Pancreas (tissue), 10 donors: ENCODE data around the gene RIMS4. TPM values are rescaled to one million over a fixed set of nuclear protein-coding genes. Genes with fewer than 3 reads are reported as not detected.
A peak's percentile ranks its signal among the peaks of the same experiment; 100 is the strongest.

Source experiments
- ATAC-seq, 4 donors: fragments of 200-7000 bp; cut with Tn5 transposase; one replicate each; pipeline versions ENCODE4 v1.8.0 to v1.9.1; 2020; ENCODE audit warnings: mild to moderate bottlenecking in 4 of 4, moderate library complexity in 4 of 4
- DNase-seq, 6 donors: peaks; one replicate each; pipeline ENCODE4 v3.0.0-alpha.2; 2020
- FAIRE-seq: peaks from 2 replicates; lab custom pipeline; 2012; peaks lifted over from hg19 to GRCh38; lab: Jason Lieb, UNC
- H3K27ac ChIP-seq, 4 donors: fragments of 200-600 bp; sonication (generic); 1 replicate in 3 of 4; 2 replicates in 1 of 4; pipeline versions ENCODE4 v1.5.0 to v1.8.0; 2020
- H3K27me3 ChIP-seq, 4 donors: fragments of 200-600 bp; one replicate each; pipeline ENCODE4 v1.8.0; 2021
- H3K36me3 ChIP-seq, 3 donors: fragments of 200-600 bp; sonication (generic) in 1 of 3; one replicate each; pipeline versions ENCODE4 v1.5.0 to v1.8.0; 2020 to 2021
- H3K4me1 ChIP-seq, 3 donors: fragments of 200-600 bp; one replicate each; pipeline ENCODE4 v1.8.0; 2021
- H3K4me3 ChIP-seq, 4 donors: fragments of 200-600 bp; sonication (generic) in 2 of 4; one replicate each; pipeline versions ENCODE4 v1.5.0 to v1.8.0; 2020 to 2021
- H3K9me3 ChIP-seq, 4 donors: fragments of 200-600 bp; one replicate each; pipeline ENCODE4 v1.8.0; 2021
- CTCF ChIP-seq, 4 donors: fragments of 200-600 bp; sonication (generic) in 3 of 4; IDR thresholded peaks; one replicate each; pipeline versions ENCODE4 v1.5.0 to v1.8.0; 2021; ENCODE audit warnings: antibody characterized with exemption in 4 of 4
- WGBS, 2 donors: extraction: QIAGEN DNeasy Blood & Tissue Kit; methylation state at CpG; one replicate each; pipeline ENCODE4 v1.1.7; 2013; 5-methylcytosine and 5-hydroxymethylcytosine counted together
- intact Hi-C, 3 donors: fragments of 100-400 bp; cut with DNase I; formaldehyde crosslinking; loops; one replicate each; pipeline versions ENCODE4 v1.11.1 to v1.14.2; 2022
- polyA plus RNA-seq, 2 donors: library from polyadenylated mRNA; stranded (reverse); fragments of 200-250 nt; gene quantifications; one replicate each; pipeline ENCODE4 v1.2.3, GENCODE V29; 2013
- total RNA-seq, 6 donors: library from RNA; stranded (reverse); fragmentation: NEBNext Ultra II Directional in 4 of 6; extraction: Animal tissue kit (Norgen Biotek cat#: 25700) in 4 of 6; gene quantifications; one replicate each; pipeline versions ENCODE4 v1.2.1 to v1.2.4, GENCODE V29; 2021 to 2023
- donor health status: healthy with polysubstance abuse.
- donor health status: DM: no; HTN: no; CAD: no; lungs with moderate emphysema.
- donor health status: DM: no; HTN: no; CAD: no.
- donor health status: control.
- donor health status: control.
- donor health status: Bipolar disorder and iron deficiency.
- donor health status: DM: yes; HTN: yes; CAD: no.
- donor health status: DM: no; HTN: no; CAD: no.
- donor health status: DM: no; HTN: no; CAD: no.
- donor health status: DM: yes; HTN: yes; CAD: no.

RIMS4 gene
- total and polyA plus RNA-seq, 8 donors: 0.03 to 0.20 (median 0.08) TPM; not detected in 1

- Histone ChIP-seq H3K27me3 (no peaks in the 10 kb centered on the region), H3K4me1 (no peaks in the 10 kb centered on the region), H3K4me3 (no peak overlapping the region), H3K27ac (no peak overlapping the region), H3K36me3 (no peaks in the 10 kb centered on the region), H3K9me3 (no peaks in the 10 kb centered on the region)
- TF ChIP-seq CTCF (IDR thresholded peaks at IDR 0.05): no peak
- FAIRE-seq (no peak), ATAC-seq (peak; percentile 21 to 82 (median 72)), DNase-seq (peak in 4 of 6 donors; percentile 25 to 58 (median 42))
- intact Hi-C loops: no loop called here
- WGBS, 2 donors: 41 to 48% methylated on average over 8 to 9 of the region's 9 CpGs
Observed at GRCh38 chr20:44702776-44703175, 107.6 kb downstream of the RIMS4 start.

GRCh38 chr20:44701858-44702256 is 108.5 kb downstream of the RIMS4 start:
- intact Hi-C loops: no loop called here
- no peak for ATAC-seq

More at GRCh38 chr20:44701858-44702256, 108.5 kb downstream of the RIMS4 start:
- no peak overlapping the region for H3K4me3 ChIP-seq
- no peaks in the 10 kb centered on the region for H3K4me1 ChIP-seq
- 73 to 77% methylated on average over 7 of the region's 7 CpGs for WGBS, 2 donors
- no peak overlapping the region for H3K27ac ChIP-seq
- H3K36me3 ChIP-seq: no peaks in the 10 kb centered on the region
- no peak for TF ChIP-seq CTCF (IDR thresholded peaks at IDR 0.05)
- no peaks in the 10 kb centered on the region for H3K9me3 ChIP-seq
- DNase-seq: peak in 1 of 6 donors; percentile 6
- FAIRE-seq: no peak
- H3K27me3 ChIP-seq: no peaks in the 10 kb centered on the region

Other genes starting within 250 kb of the RIMS4 start
- gene PKIG, start 228.0 kb downstream of the RIMS4 start, total RNA-seq: 10 to 100 TPM; 10.6 to 15.8 (median 12.6) TPM
- gene PKIG, start 228.0 kb downstream of the RIMS4 start, polyA plus RNA-seq: 10 to 100 TPM; 20.3 to 40.2 TPM
- gene ADA, start 158.8 kb downstream of the RIMS4 start, total RNA-seq: 1 to 10 TPM; 2.9 to 5.9 (median 3.2) TPM
- 1 to 10 TPM; 5.1 to 6.0 TPM for gene ADA, start 158.8 kb downstream of the RIMS4 start, polyA plus RNA-seq
- gene CCN5, start 95.2 kb downstream of the RIMS4 start, total RNA-seq: 1 to 10 TPM in 5 of 6 donors, under 1 TPM in 1; 0.14 to 3.3 (median 1.3) TPM
- gene CCN5, start 95.2 kb downstream of the RIMS4 start, polyA plus RNA-seq: 1 to 10 TPM; 3.3 to 6.4 TPM
- 1 to 10 TPM in 3 of 6 donors, under 1 TPM in 3; 0.75 to 2.5 (median 1.4) TPM for gene KCNK15, start 64.7 kb downstream of the RIMS4 start, total RNA-seq
- 1 to 10 TPM in 1 of 2 donors, under 1 TPM in 1; 0.42 to 1.1 TPM for gene KCNK15, start 64.7 kb downstream of the RIMS4 start, polyA plus RNA-seq
- gene YWHAB, start 75.2 kb upstream of the RIMS4 start, total RNA-seq: 10 to 100 TPM; 24.9 to 87.3 (median 47.0) TPM
- 10 to 100 TPM; 17.9 to 47.4 TPM for gene YWHAB, start 75.2 kb upstream of the RIMS4 start, polyA plus RNA-seq
- 10 to 100 TPM; 18.7 to 64.5 (median 22.4) TPM for gene PABPC1L, start 99.5 kb upstream of the RIMS4 start, total RNA-seq
- 100 to 1,000 TPM; 150 to 156 TPM for gene PABPC1L, start 99.5 kb upstream of the RIMS4 start, polyA plus RNA-seq
- gene TOMM34, start 149.9 kb upstream of the RIMS4 start, total RNA-seq: 10 to 100 TPM in 2 of 6 donors, 1 to 10 TPM in 4; 4.9 to 12.4 (median 7.4) TPM
- gene TOMM34, start 149.9 kb upstream of the RIMS4 start, polyA plus RNA-seq: 10 to 100 TPM in 1 of 2 donors, 1 to 10 TPM in 1; 7.4 to 18.6 TPM
- 10 to 100 TPM in 3 of 6 donors, 1 to 10 TPM in 3; 7.1 to 18.9 (median 10.4) TPM for gene STK4, start 156.0 kb upstream of the RIMS4 start, total RNA-seq
- gene STK4, start 156.0 kb upstream of the RIMS4 start, polyA plus RNA-seq: 1 to 10 TPM; 3.7 to 5.0 TPM